K562 (cell line): Measurements from ENCODE around the gene TP73. TPM values are rescaled to one million over a fixed set of nuclear protein-coding genes. Genes with fewer than 3 reads are reported as not detected.

Experiments used
- C11orf30 ChIP-seq: fragments of 450-650 bp; IDR thresholded peaks from 2 replicates; pipeline ENCODE4 v1.6.1; 2016; ENCODE audit warnings: low read depth, mild to moderate bottlenecking
- CBX2 ChIP-seq: fragments of 200-600 bp; sonication (generic); IDR thresholded peaks from one replicate; pipeline ENCODE4 v1.6.1; 2012; ENCODE audit warnings: mild to moderate bottlenecking, low read length, inconsistent platforms; ENCODE audit not compliant: insufficient read depth, poor library complexity, severe bottlenecking
- CBX3 ChIP-seq, 2 experiments: IDR thresholded peaks; 1 replicate in 1 of 2; 2 replicates in 1 of 2; pipeline ENCODE4 v1.6.1; 2012; ENCODE audit warnings: inconsistent platforms in 2 of 2, low read length in 2 of 2, borderline replicate concordance in 1 of 2, control low read depth in 1 of 2
- CHD1 ChIP-seq: fragments of 200-600 bp; sonication (generic); IDR thresholded peaks from one replicate; pipeline ENCODE4 v1.6.1; 2012; ENCODE audit warnings: mild to moderate bottlenecking, moderate library complexity, low read length, inconsistent platforms
- CHD7 ChIP-seq: fragments of 200-600 bp; sonication (generic); IDR thresholded peaks from one replicate; pipeline ENCODE4 v1.6.1; 2012; ENCODE audit warnings: mild to moderate bottlenecking, low read depth, low read length, inconsistent platforms
- KLF10 ChIP-seq: fragments of 250-450 bp; sonication (Bioruptor Pico); IDR thresholded peaks from 2 replicates; pipeline ENCODE4 v1.6.1; 2021; ENCODE audit warnings: matching md5 sums
- RHOXF2B ChIP-seq: fragments of 250-450 bp; sonication (Bioruptor Pico); conservative IDR thresholded peaks from 2 replicates; pipeline ENCODE4 v1.5.1; 2021
- SMARCC2 ChIP-seq: fragments of 450-650 bp; IDR thresholded peaks from 2 replicates; pipeline ENCODE4 v1.6.1; 2017; ENCODE audit warnings: antibody characterized with exemption, moderate library complexity, mild to moderate bottlenecking, low read depth
- ZNF134 ChIP-seq: fragments of 250-450 bp; sonication (Bioruptor Pico); conservative IDR thresholded peaks from 2 replicates; pipeline ENCODE4 v1.4.0; 2020
- ZNF316 ChIP-seq: fragments of 450-650 bp; IDR thresholded peaks from 2 replicates; pipeline ENCODE4 v1.6.1; 2016
- ZNF41 ChIP-seq: fragments of 250-450 bp; sonication (Bioruptor Pico); conservative IDR thresholded peaks from 2 replicates; pipeline ENCODE4 v1.4.0; 2020; ENCODE audit warnings: mild to moderate bottlenecking
- polyA plus RNA-seq, 8 experiments: library from polyadenylated mRNA; depleted of rRNA in 4 of 8; stranded (reverse) in 5 of 8; unstranded in 3 of 8; fragments of >200 nt; fragmentation: Nextera tagmentation in 2 of 8; fragmentation: Illumina TruSeq in 1 of 8; extraction: Ambion mirVana in 2 of 8; extraction: Trizol in 1 of 8; gene quantifications; 2 replicates each; pipeline versions ENCODE4 v1.2.1 to v1.2.3, GENCODE V29; 2011 to 2014; ENCODE audit warnings: inconsistent platforms in 1 of 8, missing spikeins in 1 of 8
- total RNA-seq, 7 experiments: library from RNA; depleted of rRNA in 6 of 7; stranded (reverse); fragments of >200 nt in 6 of 7; fragmentation: Illumina TruSeq in 2 of 7; extraction: Trizol in 2 of 7; gene quantifications; 2 replicates each; pipeline versions ENCODE4 v1.2.1 to v1.2.3, GENCODE V29; 2011 to 2021; ENCODE audit warnings: low replicate concordance in 1 of 7
- TF ChIP-seq, protein P1 (sequence below), 2 experiments: fragments of 450-650 bp in 1 of 2; sonication (generic) in 1 of 2; formaldehyde crosslinking in 1 of 2; IDR thresholded peaks in 1 of 2; conservative IDR thresholded peaks in 1 of 2; 2 replicates each; pipeline versions ENCODE4 v1.6.1 to v1.8.1; 2016 to 2023; ENCODE audit warnings: mild to moderate bottlenecking in 2 of 2, moderate library complexity in 2 of 2, inconsistent platforms in 1 of 2, missing genetic modification reagents in 1 of 2
- TF ChIP-seq, protein P2 (sequence below): fragments of 450-650 bp; formaldehyde crosslinking; IDR thresholded peaks from 2 replicates; pipeline ENCODE4 v1.4.0; 2020; ENCODE audit warnings: mild to moderate bottlenecking, mixed read lengths

Gene TP73
- total and polyA plus RNA-seq, 9 of the 15 experiments (the other 6 are each of a cell fraction or from before 2014, with no cell fraction given), result 0.07 to 1.6 (median 0.40) TPM; not detected in 2

GRCh38 chr1:3772715-3773571, 120.6 kb downstream of the TP73 start, which contains the start of gene SMIM1 (continued):
- no peak for TF ChIP-seq CHD7
- TF ChIP-seq SMARCC2, result no peak
- no peak for TF ChIP-seq C11orf30
- TF ChIP-seq ZNF41, result no peak
- peak; percentile 84 for TF ChIP-seq ZNF134
- TF ChIP-seq, protein P1, sequence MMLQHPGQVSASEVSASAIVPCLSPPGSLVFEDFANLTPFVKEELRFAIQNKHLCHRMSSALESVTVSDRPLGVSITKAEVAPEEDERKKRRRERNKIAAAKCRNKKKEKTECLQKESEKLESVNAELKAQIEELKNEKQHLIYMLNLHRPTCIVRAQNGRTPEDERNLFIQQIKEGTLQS (IDR thresholded peaks at IDR 0.05), result no peak
- TF ChIP-seq, protein P1 (CRISPR knock-in tag; conservative IDR thresholded peaks at IDR 0.05), result no peak
- TF ChIP-seq ZNF316, result no peak
- TF ChIP-seq RHOXF2B (CRISPR knock-in tag), result no peak
- TF ChIP-seq CHD1, result peak; percentile 19
- TF ChIP-seq CBX2, result no peak
- no peak for TF ChIP-seq KLF10 (CRISPR knock-in tag)
- TF ChIP-seq, protein P2, sequence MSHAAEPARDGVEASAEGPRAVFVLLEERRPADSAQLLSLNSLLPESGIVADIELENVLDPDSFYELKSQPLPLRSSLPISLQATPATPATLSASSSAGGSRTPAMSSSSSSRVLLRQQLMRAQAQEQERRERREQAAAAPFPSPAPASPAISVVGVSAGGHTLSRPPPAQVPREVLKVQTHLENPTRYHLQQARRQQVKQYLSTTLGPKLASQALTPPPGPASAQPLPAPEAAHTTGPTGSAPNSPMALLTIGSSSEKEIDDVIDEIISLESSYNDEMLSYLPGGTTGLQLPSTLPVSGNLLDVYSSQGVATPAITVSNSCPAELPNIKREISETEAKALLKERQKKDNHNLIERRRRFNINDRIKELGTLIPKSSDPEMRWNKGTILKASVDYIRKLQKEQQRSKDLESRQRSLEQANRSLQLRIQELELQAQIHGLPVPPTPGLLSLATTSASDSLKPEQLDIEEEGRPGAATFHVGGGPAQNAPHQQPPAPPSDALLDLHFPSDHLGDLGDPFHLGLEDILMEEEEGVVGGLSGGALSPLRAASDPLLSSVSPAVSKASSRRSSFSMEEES (CRISPR knock-in tag), result no peak; the same call in 1 of the 2 replicates
- no peak for TF ChIP-seq CBX3 (IDR thresholded peaks at IDR 0.05; ENCODE audit: borderline replicate concordance in 1 of 2, low read length in 2 of 2)
